Choroid plexus epithelial cell (primary cell): ENCODE results near the gene ZFC3H1.

ENCODE experiments used
- DNase-seq: peaks from one replicate; pipeline ENCODE4 v3.0.0-alpha.2; 2010; ENCODE audit warnings: low read depth
- H3K4me3 ChIP-seq: 2 replicates; pipeline ENCODE4 v1.5.1; 2011; ENCODE audit warnings: low read depth, mild to moderate bottlenecking, control low read depth, low read length, moderate library complexity
- TF ChIP-seq, protein P1 (sequence below): conservative IDR thresholded peaks from 2 replicates; pipeline ENCODE4 v1.5.1; 2011; ENCODE audit warnings: low read depth, mild to moderate bottlenecking, control low read depth, inconsistent platforms, low read length, moderate library complexity

Gene ZFC3H1

DNA sequence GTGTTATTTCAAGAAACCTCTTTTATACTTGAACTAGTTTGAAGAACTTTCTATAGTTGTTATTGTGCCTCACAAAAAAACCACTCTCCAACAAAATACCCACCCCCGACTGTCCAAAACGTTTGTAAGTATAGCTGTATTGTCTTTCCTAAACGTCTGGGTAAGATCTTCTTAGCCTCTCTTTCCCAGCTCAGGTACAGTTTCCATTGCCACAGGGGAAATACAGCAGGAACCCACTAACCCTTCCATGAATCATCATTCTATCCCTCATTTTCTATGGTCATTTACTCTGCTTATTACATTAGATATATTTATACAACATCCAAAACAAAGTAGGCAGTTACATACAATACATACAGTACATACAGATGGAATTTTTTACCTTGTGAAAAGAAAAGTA, 70.8 kb downstream of the ZFC3H1 start:
- H3K4me3 ChIP-seq = no peak overlapping the region
- no peak for DNase-seq
- TF ChIP-seq, protein P1, sequence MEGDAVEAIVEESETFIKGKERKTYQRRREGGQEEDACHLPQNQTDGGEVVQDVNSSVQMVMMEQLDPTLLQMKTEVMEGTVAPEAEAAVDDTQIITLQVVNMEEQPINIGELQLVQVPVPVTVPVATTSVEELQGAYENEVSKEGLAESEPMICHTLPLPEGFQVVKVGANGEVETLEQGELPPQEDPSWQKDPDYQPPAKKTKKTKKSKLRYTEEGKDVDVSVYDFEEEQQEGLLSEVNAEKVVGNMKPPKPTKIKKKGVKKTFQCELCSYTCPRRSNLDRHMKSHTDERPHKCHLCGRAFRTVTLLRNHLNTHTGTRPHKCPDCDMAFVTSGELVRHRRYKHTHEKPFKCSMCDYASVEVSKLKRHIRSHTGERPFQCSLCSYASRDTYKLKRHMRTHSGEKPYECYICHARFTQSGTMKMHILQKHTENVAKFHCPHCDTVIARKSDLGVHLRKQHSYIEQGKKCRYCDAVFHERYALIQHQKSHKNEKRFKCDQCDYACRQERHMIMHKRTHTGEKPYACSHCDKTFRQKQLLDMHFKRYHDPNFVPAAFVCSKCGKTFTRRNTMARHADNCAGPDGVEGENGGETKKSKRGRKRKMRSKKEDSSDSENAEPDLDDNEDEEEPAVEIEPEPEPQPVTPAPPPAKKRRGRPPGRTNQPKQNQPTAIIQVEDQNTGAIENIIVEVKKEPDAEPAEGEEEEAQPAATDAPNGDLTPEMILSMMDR = no peak

DNA sequence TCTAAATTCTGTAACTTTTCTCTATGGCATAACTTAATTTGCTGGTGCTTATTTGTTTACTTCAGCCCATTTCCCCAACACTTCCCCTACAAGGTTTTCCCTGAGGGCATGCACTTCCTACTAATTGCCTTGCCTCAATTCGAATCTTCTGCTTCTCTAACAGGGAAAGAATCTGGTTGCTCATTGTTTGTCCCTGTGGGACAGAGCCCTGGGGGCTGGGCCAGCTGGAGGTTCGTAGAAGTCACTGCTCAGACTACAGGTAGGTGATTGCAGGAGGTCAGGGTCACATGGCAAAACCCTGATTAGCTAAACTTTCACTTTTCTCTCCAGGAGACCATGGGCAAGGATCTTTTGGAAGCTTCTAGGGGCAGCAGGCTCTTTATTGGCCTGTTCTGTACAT, 72.0 kb downstream of the ZFC3H1 start:
- H3K4me3 ChIP-seq = no peak overlapping the region
- DNase-seq = no peak
- TF ChIP-seq, protein P1 = no peak

DNA sequence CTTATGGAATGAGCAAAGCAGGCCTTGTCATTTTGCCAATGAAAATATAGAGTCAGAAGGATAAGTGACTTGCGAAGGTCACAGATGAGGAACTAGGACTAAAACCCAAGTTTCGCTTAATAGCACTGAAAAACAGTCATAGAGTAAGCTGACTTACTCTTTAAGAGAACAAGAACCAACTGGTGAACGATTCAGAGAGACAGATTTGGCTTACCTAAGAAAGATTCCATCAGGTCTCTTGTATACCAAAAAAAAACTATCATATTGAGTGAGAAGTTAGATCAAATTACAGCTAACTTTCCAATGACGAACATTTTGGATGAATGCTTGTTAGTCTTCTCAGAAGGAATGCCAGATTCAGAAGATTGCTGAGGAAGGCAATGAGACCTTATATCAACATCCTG, 74.2 kb downstream of the ZFC3H1 start:
- peak; percentile 43 for DNase-seq
- TF ChIP-seq, protein P1 = no peak
- H3K4me3 ChIP-seq = no peak overlapping the region

DNA sequence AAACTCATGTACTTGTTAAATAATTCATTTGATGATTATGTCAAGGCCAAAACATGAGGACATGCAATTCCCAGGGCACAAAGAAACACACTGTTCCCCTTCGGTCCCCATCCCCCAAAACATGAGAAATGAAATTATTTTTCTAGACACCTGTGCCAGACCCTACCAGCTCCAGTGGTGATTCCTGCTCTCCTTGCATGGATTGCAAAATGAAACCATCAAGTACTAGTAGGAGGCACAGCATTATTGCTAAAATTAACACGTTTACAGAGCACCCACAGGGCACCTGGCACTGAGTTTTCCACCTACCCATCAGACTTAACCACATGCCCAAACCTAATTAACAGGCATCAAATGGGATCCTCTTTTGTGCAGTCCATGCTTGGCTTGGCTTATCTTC, 76.6 kb downstream of the ZFC3H1 start:
- no peak for DNase-seq
- TF ChIP-seq, protein P1 = no peak
- no peak overlapping the region for H3K4me3 ChIP-seq

DNA sequence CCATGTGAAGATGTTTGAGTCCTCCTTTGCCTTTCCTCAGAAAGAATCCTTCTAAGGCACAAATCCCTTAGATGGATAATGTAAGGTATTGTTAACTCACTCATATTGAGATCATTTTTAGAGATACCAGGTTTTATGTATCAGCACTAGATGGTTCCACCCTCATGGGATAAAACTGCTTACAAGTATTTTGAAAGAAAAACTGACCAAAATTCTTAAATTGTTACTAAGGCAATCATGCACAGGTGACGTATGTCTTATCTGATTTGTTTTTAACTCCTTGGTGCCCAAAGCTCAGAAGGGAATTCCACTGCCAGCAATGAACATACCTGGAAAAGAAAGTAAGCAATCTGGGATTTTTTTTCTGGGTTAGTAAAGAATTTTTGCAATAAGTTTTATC, 78.4 kb downstream of the ZFC3H1 start:
- no peak overlapping the region for H3K4me3 ChIP-seq
- no peak for DNase-seq
- TF ChIP-seq, protein P1 = no peak

DNA sequence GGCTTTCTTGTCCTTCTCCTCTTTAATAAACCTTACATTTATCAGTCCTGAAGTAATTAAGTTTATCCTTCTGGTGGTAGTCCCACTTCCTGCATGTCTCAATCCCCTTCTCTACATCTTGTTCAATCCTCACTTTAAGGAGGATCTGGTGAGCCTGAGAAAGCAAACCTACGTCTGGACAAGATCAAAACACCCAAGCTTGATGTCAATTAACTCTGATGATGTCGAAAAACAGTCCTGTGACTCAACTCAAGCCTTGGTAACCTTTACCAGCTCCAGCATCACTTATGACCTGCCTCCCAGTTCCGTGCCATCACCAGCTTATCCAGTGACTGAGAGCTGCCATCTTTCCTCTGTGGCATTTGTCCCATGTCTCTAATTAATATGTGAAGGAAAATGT, 79.3 kb downstream of the ZFC3H1 start:
- TF ChIP-seq, protein P1 = no peak
- H3K4me3 ChIP-seq = no peak overlapping the region
- no peak for DNase-seq

DNA sequence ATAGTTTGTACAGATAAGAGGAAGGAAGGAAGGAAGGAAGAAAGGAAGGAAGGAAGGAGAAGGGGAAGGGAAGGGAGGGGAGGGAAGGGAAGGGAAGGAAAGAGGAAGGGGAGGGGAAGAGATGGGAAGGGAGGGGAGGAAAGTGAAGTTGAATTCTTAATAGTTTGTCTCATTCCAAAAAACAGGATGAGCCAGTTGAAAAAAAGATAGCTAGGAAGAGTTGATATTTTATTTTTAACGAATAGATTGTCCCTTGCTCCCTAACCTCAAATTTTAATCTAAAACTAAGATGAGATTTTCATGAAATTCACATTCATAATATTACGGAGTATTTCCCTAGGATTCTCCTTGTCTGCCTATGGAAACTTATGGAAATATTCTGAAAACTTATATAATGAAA, 80.7 kb downstream of the ZFC3H1 start:
- no peak for DNase-seq
- no peak overlapping the region for H3K4me3 ChIP-seq
- TF ChIP-seq, protein P1 = no peak
